Left ventricle myocardium inferior (tissue), 1 donor: Measurements from ENCODE around the gene TREM2. TPM values are rescaled to one million over a fixed set of nuclear protein-coding genes. Genes with fewer than 3 reads are reported as not detected.

Experiments used
- DNase-seq: peaks from one replicate; pipeline ENCODE4 v3.0.0-alpha.2; 2020
- H3K27ac ChIP-seq: fragments of 200-600 bp; replicated peaks from 2 replicates; pipeline ENCODE4 v1.8.0; 2021
- H3K27me3 ChIP-seq: fragments of 200-600 bp; 2 replicates; pipeline ENCODE4 v1.8.0; 2021; ENCODE audit warnings: low read depth
- H3K36me3 ChIP-seq: fragments of 200-600 bp; 2 replicates; pipeline ENCODE4 v1.8.0; 2021
- H3K4me1 ChIP-seq: fragments of 200-600 bp; 2 replicates; pipeline ENCODE4 v1.8.0; 2021
- H3K4me3 ChIP-seq: fragments of 200-600 bp; 2 replicates; pipeline ENCODE4 v1.8.0; 2021; ENCODE audit warnings: mild to moderate bottlenecking, moderate library complexity
- H3K9me3 ChIP-seq: fragments of 200-600 bp; replicated peaks from 2 replicates; pipeline ENCODE4 v1.8.0; 2021
- CTCF ChIP-seq: fragments of 200-600 bp; IDR thresholded peaks from 2 replicates; pipeline ENCODE4 v1.8.0; 2021; ENCODE audit warnings: antibody characterized with exemption, mild to moderate bottlenecking, borderline replicate concordance
- intact Hi-C: fragments of 100-400 bp; cut with micrococcal nuclease; formaldehyde crosslinking; loops from one replicate; pipeline ENCODE4 v1.11.0; 2022
- total RNA-seq: library from RNA; stranded (reverse); fragmentation: NEBNext Ultra II Directional; extraction: Animal tissue kit (Norgen Biotek cat#: 25700); gene quantifications from one replicate; pipeline ENCODE4 v1.2.1, GENCODE V29; 2021
- donor health status: DM: no; HTN: yes; CAD: no; lungs with severe emphysema.

The TREM2 gene
- total RNA-seq, 1 donor from 2014 or later = 0.66 TPM

GRCh38 chr6:41200901-41201763 lies 38.2 kb upstream of the TREM2 start, which contains the start of gene TREML2:
Gene TREML2, minus strand, starts transcription at chr6:41201149. Its CDS starts 141 bp downstream, at chr6:41201008.
- no peak within 1 kb of the TSS for H3K4me3 ChIP-seq
- H3K36me3 ChIP-seq = no peaks in the 10 kb centered on the region
- H3K27ac ChIP-seq = no peak within 1 kb of the TSS
- no peaks in the 10 kb centered on the region for H3K9me3 ChIP-seq
- no peak for DNase-seq
- TF ChIP-seq CTCF = no peak
- peaks cover 33% of the 10 kb centered on the region for H3K27me3 ChIP-seq
- intact Hi-C loops = no loop called here
- H3K4me1 ChIP-seq = no peaks in the 10 kb centered on the region

- no peak for TF ChIP-seq CTCF
- Histone ChIP-seq H3K27ac (no peak overlapping the region), H3K4me3 (no peak overlapping the region), H3K9me3 (no peaks in the 10 kb centered on the region), H3K36me3 (no peaks in the 10 kb centered on the region), H3K27me3 (peaks cover 39% of the 10 kb centered on the region), H3K4me1 (no peaks in the 10 kb centered on the region)
- no peak for DNase-seq
- intact Hi-C loops = no loop called here
These were observed 37.5 kb upstream of the TREM2 start for GRCh38 chr6:41200296-41200900.

GRCh38 chr6:41199552-41200246 lies 36.8 kb upstream of the TREM2 start:
- no peak for TF ChIP-seq CTCF
- H3K36me3 ChIP-seq = no peaks in the 10 kb centered on the region
- no peak overlapping the region for H3K4me3 ChIP-seq
- no peaks in the 10 kb centered on the region for H3K9me3 ChIP-seq
- intact Hi-C loops = no loop called here
- no peaks in the 10 kb centered on the region for H3K4me1 ChIP-seq
- DNase-seq = no peak
- peaks cover 46% of the 10 kb centered on the region for H3K27me3 ChIP-seq
- no peak overlapping the region for H3K27ac ChIP-seq

GRCh38 chr6:41197234-41197633 lies 34.3 kb upstream of the TREM2 start:
- H3K4me1 ChIP-seq = no peaks in the 10 kb centered on the region
- DNase-seq = no peak
- H3K27me3 ChIP-seq = peaks cover 66% of the 10 kb centered on the region
- H3K27ac ChIP-seq = no peak overlapping the region
- no peaks in the 10 kb centered on the region for H3K36me3 ChIP-seq
- H3K4me3 ChIP-seq = no peak overlapping the region
- H3K9me3 ChIP-seq = no peaks in the 10 kb centered on the region
- intact Hi-C loops = no loop called here
- no peak for TF ChIP-seq CTCF

GRCh38 chr6:41194386-41194785 lies 31.5 kb upstream of the TREM2 start:
- no peak overlapping the region for H3K4me3 ChIP-seq
- no peaks in the 10 kb centered on the region for H3K4me1 ChIP-seq
- no peak for DNase-seq
- no peak overlapping the region for H3K27ac ChIP-seq
- peaks cover 12% of the 10 kb centered on the region for H3K9me3 ChIP-seq
- TF ChIP-seq CTCF = no peak
- peaks cover 73% of the 10 kb centered on the region for H3K27me3 ChIP-seq
- no peaks in the 10 kb centered on the region for H3K36me3 ChIP-seq
- intact Hi-C loops = no loop called here
